Heart left ventricle (tissue), 13 donors: Measurements from ENCODE around the gene TTC19.

Experiments used
- POLR2A ChIP-seq, 2 donors: fragments of 450-650 bp; IDR thresholded peaks; one replicate each; pipeline ENCODE4 v1.6.1; 2017; ENCODE audit warnings: antibody characterized with exemption in 2 of 2, mild to moderate bottlenecking in 2 of 2, moderate library complexity in 2 of 2
- TF ChIP-seq, protein P1 (sequence below), 12 donors: fragments of 200-600 bp; sonication (generic) in 4 of 12; IDR thresholded peaks; one replicate each; pipeline versions ENCODE4 v1.5.0 to v1.8.0; 2018 to 2022; ENCODE audit warnings: antibody characterized with exemption in 12 of 12, mild to moderate bottlenecking in 5 of 12
- donor health status: ischemic (EF 13 %, LVEDD 7.1; RV severe dilation, severe dysfunction).
- donor health status: DM: no; HTN: yes; CAD: no.
- donor health status: DM: no; HTN: no; CAD: no.
- donor health status: ischemic (EF 25% LVEDD 6.9; RV normal size, moderate dysfunction).
- donor health status: ischemic (EF 25% LVEDD 5.7; RV mildly dilated, moderate dysfunction).
- donor health status: ischemic (EF 35%, LVEDD 5.7; RV mildly dilated, moderate dysfunction).
- donor health status: nonischemic (EF 11% LVEDD 7.7; RV severe dilation, severe dysfunction).
- donor health status: DM: yes; HTN: yes; CAD: no.
- donor health status: PGD.
- donor health status: ischemic (EF 29% LVEDD 5.4; RV normal size, mild dysfunction).
- donor health status: nonischemic (EF 23%, LVEDD 6.1; RV moderate dilation, normal function).

DNA sequence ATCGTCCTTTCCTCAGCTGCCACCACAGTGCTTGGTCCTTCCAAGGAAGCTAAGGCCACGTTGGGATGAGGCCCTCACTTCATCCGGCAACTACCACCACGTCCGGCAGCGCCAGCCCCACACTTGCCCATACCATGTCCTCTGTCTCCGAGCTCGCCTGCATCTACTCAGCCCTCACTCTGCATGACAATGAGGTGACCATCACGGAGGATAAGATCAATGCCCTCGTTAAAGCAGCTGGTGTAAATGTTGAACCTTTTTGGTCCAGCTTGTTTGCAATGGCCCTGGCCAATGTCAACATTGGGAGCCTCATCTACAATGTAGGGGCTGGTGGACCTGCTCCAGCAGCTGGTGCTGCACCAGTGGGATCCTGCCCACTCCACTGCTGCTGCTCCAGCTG lies 44.9 kb downstream of the TTC19 start:
- TF ChIP-seq, protein P1, sequence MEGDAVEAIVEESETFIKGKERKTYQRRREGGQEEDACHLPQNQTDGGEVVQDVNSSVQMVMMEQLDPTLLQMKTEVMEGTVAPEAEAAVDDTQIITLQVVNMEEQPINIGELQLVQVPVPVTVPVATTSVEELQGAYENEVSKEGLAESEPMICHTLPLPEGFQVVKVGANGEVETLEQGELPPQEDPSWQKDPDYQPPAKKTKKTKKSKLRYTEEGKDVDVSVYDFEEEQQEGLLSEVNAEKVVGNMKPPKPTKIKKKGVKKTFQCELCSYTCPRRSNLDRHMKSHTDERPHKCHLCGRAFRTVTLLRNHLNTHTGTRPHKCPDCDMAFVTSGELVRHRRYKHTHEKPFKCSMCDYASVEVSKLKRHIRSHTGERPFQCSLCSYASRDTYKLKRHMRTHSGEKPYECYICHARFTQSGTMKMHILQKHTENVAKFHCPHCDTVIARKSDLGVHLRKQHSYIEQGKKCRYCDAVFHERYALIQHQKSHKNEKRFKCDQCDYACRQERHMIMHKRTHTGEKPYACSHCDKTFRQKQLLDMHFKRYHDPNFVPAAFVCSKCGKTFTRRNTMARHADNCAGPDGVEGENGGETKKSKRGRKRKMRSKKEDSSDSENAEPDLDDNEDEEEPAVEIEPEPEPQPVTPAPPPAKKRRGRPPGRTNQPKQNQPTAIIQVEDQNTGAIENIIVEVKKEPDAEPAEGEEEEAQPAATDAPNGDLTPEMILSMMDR (IDR thresholded peaks at IDR 0.05): no peak
- no peak for TF ChIP-seq POLR2A (IDR thresholded peaks at IDR 0.05)
